Measurements from ENCODE around the gene MRTFA.

GRCh38 chr22:40519284-40519947 lies 117.1 kb downstream of the MRTFA start:
- TF ChIP-seq CTCF (IDR thresholded peaks at IDR 0.05; ENCODE audit: low read depth, low read length, missing input control) = no peak
- TF ChIP-seq JUND (IDR thresholded peaks at IDR 0.05) = peak in 1 of 2 donors; percentile 59
- peak; percentile 21 for TF ChIP-seq TAF1 (conservative IDR thresholded peaks at IDR 0.05)
- TF ChIP-seq REST (IDR thresholded peaks at IDR 0.05) = peak; percentile 80
- no peak for TF ChIP-seq GABPA (IDR thresholded peaks at IDR 0.05 in 1 of 2, conservative IDR thresholded peaks at IDR 0.05 in 1 of 2)
- TF ChIP-seq RAD21 (IDR thresholded peaks at IDR 0.05) = peak; percentile 7 to 9
- TF ChIP-seq ATF3 (IDR thresholded peaks at IDR 0.05) = no peak
- TF ChIP-seq SP1 (IDR thresholded peaks at IDR 0.05) = peak; percentile 97
- TF ChIP-seq MAX (IDR thresholded peaks at IDR 0.05) = no peak
- no peak for TF ChIP-seq ZBTB33 (IDR thresholded peaks at IDR 0.05)
- no peak for TF ChIP-seq NR2F2 (IDR thresholded peaks at IDR 0.05)
- peak; percentile 90 to 95 for TF ChIP-seq HNF4A (conservative IDR thresholded peaks at IDR 0.05)
